Neural cell (in vitro differentiated cells): ENCODE data around the gene DIAPH2. TPM values are rescaled to one million over a fixed set of nuclear protein-coding genes. Genes with fewer than 3 reads are reported as not detected.

Experiments used
- H2AFZ ChIP-seq: fragments of 200-600, 300-800 bp; sonication (generic), shearing (Covaris generic); 2 replicates; pipeline ENCODE4 v1.6.0; 2014; ENCODE audit warnings: low read depth, mild to moderate bottlenecking, antibody characterized with exemption, low read length, moderate library complexity
- H3F3A ChIP-seq: fragments of 200-600 bp; shearing (Covaris generic); 2 replicates; pipeline ENCODE4 v1.6.1; 2016; ENCODE audit warnings: mild to moderate bottlenecking, moderate library complexity, mixed read lengths, antibody characterized with exemption, low read length; ENCODE audit not compliant: insufficient read depth, poor library complexity, severe bottlenecking
- H3K27ac ChIP-seq: fragments of 200-600, 300-800 bp; sonication (generic), shearing (Covaris generic); 2 replicates; pipeline ENCODE4 v1.5.1; 2014; ENCODE audit warnings: mild to moderate bottlenecking, low read length, moderate library complexity
- H3K27me3 ChIP-seq: fragments of 300-800, 200-600 bp; sonication (generic), shearing (Covaris generic); 2 replicates; pipeline ENCODE4 v1.6.0; 2014; ENCODE audit warnings: mild to moderate bottlenecking, low read depth, low read length, moderate library complexity; ENCODE audit not compliant: insufficient read depth
- H3K36me3 ChIP-seq: fragments of 300-800, 200-600 bp; sonication (generic), shearing (Covaris generic); 2 replicates; pipeline ENCODE4 v1.5.1; 2014; ENCODE audit warnings: mild to moderate bottlenecking, antibody characterized with exemption, low read length, moderate library complexity; ENCODE audit not compliant: insufficient read depth
- H3K4me2 ChIP-seq: fragments of 300-800, 200-600 bp; sonication (generic), shearing (Covaris generic); 2 replicates; pipeline ENCODE4 v1.6.0; 2014; ENCODE audit warnings: mild to moderate bottlenecking, low read length
- H3K4me3 ChIP-seq: fragments of 300-800, 200-600 bp; sonication (generic), shearing (Covaris generic); 2 replicates; pipeline ENCODE4 v1.5.1; 2014; ENCODE audit warnings: mild to moderate bottlenecking, low read length, moderate library complexity
- H3K79me2 ChIP-seq: fragments of 200-600 bp; shearing (Covaris generic); replicated peaks from 2 replicates; pipeline ENCODE4 v1.6.0; 2014; ENCODE audit warnings: mild to moderate bottlenecking, low read length, moderate library complexity; ENCODE audit not compliant: insufficient read depth
- H3K9ac ChIP-seq: fragments of 300-800, 200-600 bp; sonication (generic), shearing (Covaris generic); 2 replicates; pipeline ENCODE4 v1.6.1; 2016; ENCODE audit warnings: mild to moderate bottlenecking, low read length, mixed read lengths
- H3K9me2 ChIP-seq: fragments of 200-600 bp; shearing (Covaris generic); 2 replicates; pipeline ENCODE4 v1.6.1; 2016; ENCODE audit warnings: mild to moderate bottlenecking, low read length, mixed read lengths; ENCODE audit not compliant: insufficient read depth
- H3K9me3 ChIP-seq: fragments of 200-600, 300-800 bp; sonication (generic), shearing (Covaris generic); 2 replicates; pipeline ENCODE4 v1.6.1; 2016; ENCODE audit warnings: mild to moderate bottlenecking, mixed run types, low read length, moderate library complexity, mixed read lengths
- H4K20me1 ChIP-seq: fragments of 200-600 bp; shearing (Covaris generic); 2 replicates; pipeline ENCODE4 v1.6.1; 2016; ENCODE audit warnings: mild to moderate bottlenecking, mixed run types; ENCODE audit not compliant: insufficient read depth
- CTCF ChIP-seq: fragments of 450-650 bp; IDR thresholded peaks from 2 replicates; pipeline ENCODE4 v1.5.1; 2014; ENCODE audit warnings: antibody characterized with exemption, mild to moderate bottlenecking, moderate library complexity; ENCODE audit not compliant: poor library complexity, severe bottlenecking
- EP300 ChIP-seq: fragments of 450-650 bp; conservative IDR thresholded peaks from 2 replicates; pipeline ENCODE4 v1.6.1; 2014; ENCODE audit warnings: antibody characterized with exemption, mild to moderate bottlenecking, moderate library complexity; ENCODE audit not compliant: poor library complexity, severe bottlenecking
- EZH2 ChIP-seq: fragments of 200-600, 300-800 bp; shearing (Covaris generic), sonication (generic); IDR thresholded peaks from 2 replicates; pipeline ENCODE4 v1.6.1; 2014; ENCODE audit warnings: antibody characterized with exemption, low read length, borderline replicate concordance, mild to moderate bottlenecking; ENCODE audit not compliant: insufficient read depth, poor library complexity, severe bottlenecking
- MXI1 ChIP-seq: fragments of 450-650 bp; conservative IDR thresholded peaks from 2 replicates; pipeline ENCODE4 v1.6.1; 2014; ENCODE audit warnings: antibody characterized with exemption, mild to moderate bottlenecking; ENCODE audit not compliant: poor library complexity, severe bottlenecking
- POLR2AphosphoS5 ChIP-seq: IDR thresholded peaks from 2 replicates; pipeline ENCODE4 v1.6.1; 2012
- RAD21 ChIP-seq: fragments of 450-650 bp; conservative IDR thresholded peaks from 2 replicates; pipeline ENCODE4 v1.6.1; 2014; ENCODE audit warnings: antibody characterized with exemption, mild to moderate bottlenecking, moderate library complexity
- REST ChIP-seq: IDR thresholded peaks from 2 replicates; pipeline ENCODE4 v1.6.1; 2012; ENCODE audit warnings: borderline replicate concordance
- SMC3 ChIP-seq: fragments of 450-650 bp; conservative IDR thresholded peaks from 2 replicates; pipeline ENCODE4 v1.6.1; 2014; ENCODE audit warnings: antibody characterized with exemption, mild to moderate bottlenecking, moderate library complexity; ENCODE audit not compliant: poor library complexity
- TAF1 ChIP-seq: IDR thresholded peaks from 2 replicates; pipeline ENCODE4 v1.6.1; 2012; ENCODE audit warnings: low read depth
- polyA plus RNA-seq: library from polyadenylated mRNA; depleted of rRNA; stranded (reverse); fragments of >200 nt; gene quantifications from 2 replicates; pipeline ENCODE4 v1.2.3, GENCODE V29; 2014

DIAPH2 gene
- polyA plus RNA-seq, 1 donor from 2014 or later, result 0.07 TPM

- Histone ChIP-seq H3F3A (no peaks in the 10 kb centered on the region), H3K27ac (no peak overlapping the region), H3K9ac (no peak overlapping the region), H3K9me3 (no peaks in the 10 kb centered on the region), H3K27me3 (no peaks in the 10 kb centered on the region), H3K4me3 (no peak overlapping the region), H3K36me3 (no peaks in the 10 kb centered on the region), H3K79me2 (no peaks in the 10 kb centered on the region), H3K9me2 (no peaks in the 10 kb centered on the region), H3K4me2 (no peak overlapping the region), H4K20me1 (no peaks in the 10 kb centered on the region), H2AFZ (no peak overlapping the region)
- TF ChIP-seq MXI1 (no peak), POLR2AphosphoS5 (no peak), SMC3 (no peak), EZH2 (no peak), RAD21 (no peak), REST (no peak), EP300 (no peak), CTCF (no peak), TAF1 (no peak)
Measured at GRCh38 chrX:97547877-97548578, 863.4 kb downstream of the DIAPH2 start.

GRCh38 chrX:97551821-97552220 lies 867.2 kb downstream of the DIAPH2 start:
- Histone ChIP-seq H4K20me1 (no peaks in the 10 kb centered on the region), H3K4me3 (no peak overlapping the region), H3K4me2 (no peak overlapping the region), H3K9me3 (no peaks in the 10 kb centered on the region), H2AFZ (no peak overlapping the region), H3K27me3 (no peaks in the 10 kb centered on the region), H3K9me2 (no peaks in the 10 kb centered on the region), H3K27ac (no peak overlapping the region), H3F3A (no peaks in the 10 kb centered on the region), H3K36me3 (no peaks in the 10 kb centered on the region), H3K9ac (no peak overlapping the region), H3K79me2 (no peaks in the 10 kb centered on the region)
- TF ChIP-seq REST (no peak), SMC3 (no peak), POLR2AphosphoS5 (no peak), EZH2 (no peak), MXI1 (no peak), EP300 (no peak), TAF1 (no peak), CTCF (no peak), RAD21 (no peak)
